Thoracic aorta (tissue), 2 donors: ENCODE measurements around the gene RNF151. TPM values are rescaled to one million over a fixed set of nuclear protein-coding genes. Genes with fewer than 3 reads are reported as not detected.

ENCODE experiments used
- ATAC-seq: fragments of 150-250 bp; one replicate; pipeline ENCODE4 v1.8.0; 2017; ENCODE audit warnings: low read depth; ENCODE audit not compliant: insufficient number of reproducible peaks, low FRiP score
- DNase-seq: peaks from one replicate; pipeline ENCODE4 v3.0.0-alpha.2; 2020; ENCODE audit warnings: low spot score
- H3K27ac ChIP-seq, 2 donors: fragments of 200-600 bp; sonication (generic); 1 replicate in 1 of 2; 2 replicates in 1 of 2; pipeline ENCODE4 v1.5.1; 2016; ENCODE audit warnings: mild to moderate bottlenecking in 2 of 2, moderate library complexity in 2 of 2
- H3K27me3 ChIP-seq: fragments of 200-600 bp; sonication (generic); replicated peaks from 2 replicates; pipeline ENCODE4 v1.6.0; 2016; ENCODE audit warnings: mild to moderate bottlenecking; ENCODE audit not compliant: insufficient read depth
- H3K36me3 ChIP-seq: fragments of 200-600 bp; sonication (generic); one replicate; pipeline ENCODE4 v1.5.1; 2016
- H3K4me1 ChIP-seq, 2 donors: fragments of 200-600 bp; sonication (generic); 1 replicate in 1 of 2; 2 replicates in 1 of 2; pipeline versions ENCODE4 v1.5.1 to v1.6.0; 2016; ENCODE audit warnings: low read depth in 2 of 2, mild to moderate bottlenecking in 1 of 2; ENCODE audit not compliant: control insufficient read depth in 1 of 2
- H3K4me3 ChIP-seq: fragments of 200-600 bp; sonication (generic); 2 replicates; pipeline ENCODE4 v1.5.1; 2016; ENCODE audit warnings: mild to moderate bottlenecking
- H3K9me3 ChIP-seq: fragments of 200-600 bp; sonication (generic); 2 replicates; pipeline ENCODE4 v1.5.1; 2016
- total RNA-seq, 2 donors: library from RNA; depleted of rRNA; stranded (reverse); fragments of >200 nt; gene quantifications; one replicate each; pipeline versions ENCODE4 v1.1.0 to v1.2.3, GENCODE V29; 2016
- TF ChIP-seq, protein P1 (sequence below): fragments of 200-600 bp; sonication (generic); IDR thresholded peaks from one replicate; pipeline ENCODE4 v1.5.1; 2019; ENCODE audit warnings: antibody characterized with exemption

Gene RNF151
- total RNA-seq, 2 donors from 2014 or later: not detected

DNA sequence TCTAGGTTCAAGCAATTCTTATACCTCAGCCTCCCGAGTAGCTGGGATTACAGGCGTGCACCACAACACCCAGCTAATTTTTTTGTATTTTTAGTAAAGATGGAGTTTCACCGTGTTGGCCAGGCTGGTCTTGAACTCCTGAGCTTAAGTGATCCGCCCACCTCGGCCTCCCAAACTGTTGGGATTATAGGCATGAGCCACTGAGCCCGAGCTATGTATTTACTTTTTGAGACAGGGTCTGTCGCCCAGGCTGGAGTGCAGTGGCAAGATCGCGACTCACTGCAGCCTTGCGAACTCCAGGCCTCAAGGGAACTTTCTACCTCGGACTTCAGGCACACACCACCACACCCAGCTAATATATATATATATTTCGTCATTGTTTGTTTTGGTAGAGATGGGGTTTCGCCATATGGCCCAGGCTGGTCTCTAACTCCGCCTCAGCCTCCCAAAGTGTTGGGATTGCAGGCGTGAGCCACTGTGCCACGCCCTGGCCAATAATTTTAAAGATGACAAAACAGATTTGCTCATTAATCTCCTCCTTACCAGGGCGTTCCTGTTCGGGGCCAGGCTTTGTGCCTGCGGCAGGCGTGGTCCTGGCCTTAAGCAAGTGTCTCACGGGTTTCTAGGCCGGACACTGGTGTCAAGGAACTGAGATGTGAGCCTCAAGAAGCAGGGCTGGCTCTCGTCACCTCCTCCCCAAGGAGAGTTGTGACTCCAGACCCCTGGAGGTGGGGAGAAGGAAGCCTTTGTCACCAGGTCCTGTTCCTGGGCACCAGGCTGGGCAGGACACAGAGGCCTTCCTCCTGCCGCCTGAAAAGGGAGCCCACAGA is 48.7 kb downstream of the RNF151 start:
- Histone ChIP-seq H3K4me1 (peaks cover 3 to 16% of the 10 kb centered on the region in 2 donors), H3K9me3 (no peaks in the 10 kb centered on the region), H3K27me3 (peaks cover 6% of the 10 kb centered on the region), H3K27ac (no peak overlapping the region), H3K4me3 (no peak overlapping the region), H3K36me3 (no peaks in the 10 kb centered on the region)
- TF ChIP-seq, protein P1, sequence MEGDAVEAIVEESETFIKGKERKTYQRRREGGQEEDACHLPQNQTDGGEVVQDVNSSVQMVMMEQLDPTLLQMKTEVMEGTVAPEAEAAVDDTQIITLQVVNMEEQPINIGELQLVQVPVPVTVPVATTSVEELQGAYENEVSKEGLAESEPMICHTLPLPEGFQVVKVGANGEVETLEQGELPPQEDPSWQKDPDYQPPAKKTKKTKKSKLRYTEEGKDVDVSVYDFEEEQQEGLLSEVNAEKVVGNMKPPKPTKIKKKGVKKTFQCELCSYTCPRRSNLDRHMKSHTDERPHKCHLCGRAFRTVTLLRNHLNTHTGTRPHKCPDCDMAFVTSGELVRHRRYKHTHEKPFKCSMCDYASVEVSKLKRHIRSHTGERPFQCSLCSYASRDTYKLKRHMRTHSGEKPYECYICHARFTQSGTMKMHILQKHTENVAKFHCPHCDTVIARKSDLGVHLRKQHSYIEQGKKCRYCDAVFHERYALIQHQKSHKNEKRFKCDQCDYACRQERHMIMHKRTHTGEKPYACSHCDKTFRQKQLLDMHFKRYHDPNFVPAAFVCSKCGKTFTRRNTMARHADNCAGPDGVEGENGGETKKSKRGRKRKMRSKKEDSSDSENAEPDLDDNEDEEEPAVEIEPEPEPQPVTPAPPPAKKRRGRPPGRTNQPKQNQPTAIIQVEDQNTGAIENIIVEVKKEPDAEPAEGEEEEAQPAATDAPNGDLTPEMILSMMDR: no peak
- DNase-seq (no peak), ATAC-seq (no peak)

DNA sequence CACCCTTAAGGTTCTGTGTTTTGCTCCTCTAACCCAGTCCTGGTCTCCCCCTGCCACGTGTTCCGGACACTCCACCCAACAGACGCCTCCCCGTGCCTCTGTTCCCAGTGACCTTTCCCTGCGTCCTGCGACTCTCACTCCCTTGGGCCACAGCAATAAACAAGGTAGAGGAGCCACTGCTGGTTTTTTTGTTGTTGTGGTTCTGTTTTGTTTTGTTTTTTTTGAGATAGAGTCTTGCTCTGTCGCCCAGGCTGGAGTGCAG is 49.2 kb downstream of the RNF151 start:
- no peaks in the 10 kb centered on the region for H3K36me3 ChIP-seq
- ATAC-seq (no peak), DNase-seq (no peak)
- no peak overlapping the region for H3K4me3 ChIP-seq
- H3K27ac ChIP-seq: no peak overlapping the region
- peaks cover 0 to 16% of the 10 kb centered on the region in 2 donors for H3K4me1 ChIP-seq
- peaks cover 6% of the 10 kb centered on the region for H3K27me3 ChIP-seq
- TF ChIP-seq, protein P1: no peak
- H3K9me3 ChIP-seq: no peaks in the 10 kb centered on the region

DNA sequence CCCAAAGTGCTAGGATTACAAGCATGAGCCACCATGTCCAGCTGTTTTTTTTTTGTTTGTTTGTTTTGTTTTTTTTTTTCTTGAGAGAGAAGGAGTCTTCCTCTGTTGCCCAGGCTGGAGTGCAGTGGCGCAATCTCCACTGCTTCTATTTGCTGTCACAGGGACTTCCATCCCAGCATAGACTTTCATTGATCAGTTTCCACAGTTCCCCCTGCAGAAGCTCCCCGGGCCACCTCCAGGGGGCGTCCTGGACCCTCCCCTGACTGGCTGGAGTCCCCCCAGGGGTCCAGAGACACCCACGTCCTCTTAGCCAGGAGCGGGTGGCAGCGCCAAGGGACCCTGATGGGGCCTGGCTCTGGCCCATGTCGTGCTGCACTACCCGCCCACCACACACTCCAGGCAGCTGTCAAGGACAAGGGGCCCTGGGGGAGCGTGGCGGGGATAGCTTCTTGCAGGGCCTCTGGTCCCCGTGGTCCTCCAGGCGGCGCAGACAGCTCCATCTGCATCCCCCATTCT is 49.8 kb downstream of the RNF151 start:
- peaks cover 0 to 16% of the 10 kb centered on the region in 2 donors for H3K4me1 ChIP-seq
- peaks cover 6% of the 10 kb centered on the region for H3K27me3 ChIP-seq
- TF ChIP-seq, protein P1: no peak
- H3K9me3 ChIP-seq: no peaks in the 10 kb centered on the region
- H3K27ac ChIP-seq: no peak overlapping the region
- no peak for DNase-seq
- no peak overlapping the region for H3K4me3 ChIP-seq
- ATAC-seq: no peak
- no peaks in the 10 kb centered on the region for H3K36me3 ChIP-seq

Other genes starting within 250 kb of the RNF151 start
- 100 to 1,000 TPM in 1 of 2 donors, 10 to 100 TPM in 1; 68.1 to 165 TPM for gene NME3, start 195.3 kb upstream of the RNF151 start, total RNA-seq
- gene EME2, start 194.0 kb upstream of the RNF151 start, total RNA-seq: 10 to 100 TPM; 23.4 to 29.2 TPM
- 10 to 100 TPM; 36.9 to 48.3 TPM for gene MRPS34, start 193.7 kb upstream of the RNF151 start, total RNA-seq
- gene SPSB3, start 184.3 kb upstream of the RNF151 start, total RNA-seq: 10 to 100 TPM; 60.9 to 79.3 TPM
- 10 to 100 TPM; 64.6 to 68.5 TPM for gene NUBP2, start 183.9 kb upstream of the RNF151 start, total RNA-seq
- under 1 TPM; 0.28 to 0.54 TPM for gene IGFALS, start 173.2 kb upstream of the RNF151 start, total RNA-seq
- 100 to 1,000 TPM in 1 of 2 donors, 10 to 100 TPM in 1; 99.8 to 183 TPM for gene HAGH, start 140.0 kb upstream of the RNF151 start, total RNA-seq
- 10 to 100 TPM; 14.4 to 17.5 TPM for gene FAHD1, start 139.7 kb upstream of the RNF151 start, total RNA-seq
- not detected for gene MEIOB, start 94.7 kb upstream of the RNF151 start, total RNA-seq
- not detected for gene HS3ST6, start 48.4 kb upstream of the RNF151 start, total RNA-seq
- gene MSRB1, start 23.7 kb upstream of the RNF151 start, total RNA-seq: 10 to 100 TPM; 21.2 to 37.6 TPM
- not detected for gene RPL3L, start 12.2 kb upstream of the RNF151 start, total RNA-seq
- gene NDUFB10, start 7.3 kb upstream of the RNF151 start, total RNA-seq: 100 to 1,000 TPM; 108 to 197 TPM
- gene RPS2, start 2.0 kb upstream of the RNF151 start, total RNA-seq: 100 to 1,000 TPM; 702 to 834 TPM
- 10 to 100 TPM; 22.2 to 44.8 TPM for gene TBL3, start 5.2 kb downstream of the RNF151 start, total RNA-seq
- gene NOXO1, start 14.6 kb downstream of the RNF151 start, total RNA-seq: not detected
- gene GFER, start 17.3 kb downstream of the RNF151 start, total RNA-seq: 10 to 100 TPM; 12.4 to 14.6 TPM
- gene SYNGR3, start 23.1 kb downstream of the RNF151 start, total RNA-seq: 1 to 10 TPM in 1 of 2 donors, under 1 TPM in 1; 0.49 to 1.5 TPM
- gene ZNF598, start 43.0 kb downstream of the RNF151 start, total RNA-seq: 10 to 100 TPM; 65.8 to 68.5 TPM
- gene NPW, start 52.9 kb downstream of the RNF151 start, total RNA-seq: not detected
- 10 to 100 TPM; 66.0 to 84.1 TPM for gene NHERF2, start 60.0 kb downstream of the RNF151 start, total RNA-seq
- 10 to 100 TPM in 1 of 2 donors, 1 to 10 TPM in 1; 7.7 to 13.4 TPM for gene NTHL1, start 81.0 kb downstream of the RNF151 start, total RNA-seq
- 100 to 1,000 TPM; 112 to 123 TPM for gene TSC2, start 81.1 kb downstream of the RNF151 start, total RNA-seq
- 1,000 to 10,000 TPM in 1 of 2 donors, 100 to 1,000 TPM in 1; 838 to 1,071 TPM for gene PKD1, start 169.0 kb downstream of the RNF151 start, total RNA-seq
- gene RAB26, start 181.8 kb downstream of the RNF151 start, total RNA-seq: not detected
- 10 to 100 TPM; 34.1 to 54.8 TPM for gene TRAF7, start 188.9 kb downstream of the RNF151 start, total RNA-seq
- not detected for gene CASKIN1, start 229.7 kb downstream of the RNF151 start, total RNA-seq
- gene MLST8, start 238.6 kb downstream of the RNF151 start, total RNA-seq: 10 to 100 TPM; 13.7 to 47.7 TPM
- gene BRICD5, start 244.0 kb downstream of the RNF151 start, total RNA-seq: 10 to 100 TPM; 11.4 to 43.1 TPM
- gene PGP, start 248.0 kb downstream of the RNF151 start, total RNA-seq: 10 to 100 TPM in 1 of 2 donors, 1 to 10 TPM in 1; 9.1 to 19.5 TPM